NCI-H2107 treated with DMSO at 0.1 percent for 48 hours (cell line): ENCODE results near the gene PPDPF.

Source experiments
- DNase-seq: peaks from one replicate; lab custom pipeline; 2025; ENCODE audit not compliant: unreplicated experiment; lab: John Stamatoyannopoulos, UW

The PPDPF gene

DNA sequence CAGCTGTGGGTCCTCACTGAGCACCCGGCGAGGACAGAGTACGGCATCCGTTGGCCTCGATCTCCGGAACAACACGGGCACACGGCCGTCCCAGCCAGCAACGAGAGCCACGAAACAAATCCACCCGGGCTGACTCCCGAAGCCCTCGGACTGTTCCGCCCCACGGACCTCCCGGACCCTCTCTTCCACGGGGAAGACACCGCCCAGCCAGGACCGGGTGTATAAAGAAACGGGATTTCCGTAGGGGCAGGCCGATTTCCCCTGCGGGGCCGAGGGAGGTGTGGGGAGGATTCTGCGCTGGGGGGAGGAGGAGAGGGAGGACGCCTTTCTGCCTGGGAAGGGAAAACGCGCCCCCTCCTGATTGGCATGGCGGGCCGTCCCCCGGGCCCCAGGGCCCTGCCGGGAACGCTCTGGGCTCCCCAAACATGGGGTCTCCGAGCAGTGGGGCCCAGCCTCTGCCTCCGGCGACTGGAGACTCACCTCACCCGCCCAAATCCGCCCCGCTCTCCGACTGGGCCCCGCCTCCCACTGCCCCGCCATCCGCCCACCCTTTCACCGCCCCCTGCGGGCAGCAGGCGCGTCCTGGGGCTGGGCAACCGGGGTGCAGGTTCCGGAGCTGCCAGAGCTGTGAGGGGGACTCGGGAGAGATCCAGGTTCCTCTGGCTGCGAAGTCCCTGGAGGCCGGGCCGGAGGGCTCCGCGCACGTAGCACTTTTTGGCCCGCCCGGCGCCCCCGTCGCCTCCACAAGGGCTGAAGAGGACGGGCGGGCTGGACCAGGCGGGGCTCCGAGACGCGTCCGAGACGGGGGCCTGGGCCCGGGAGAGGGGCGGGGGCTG is 679 bp upstream of the PPDPF start:
- no peak for DNase-seq

DNA sequence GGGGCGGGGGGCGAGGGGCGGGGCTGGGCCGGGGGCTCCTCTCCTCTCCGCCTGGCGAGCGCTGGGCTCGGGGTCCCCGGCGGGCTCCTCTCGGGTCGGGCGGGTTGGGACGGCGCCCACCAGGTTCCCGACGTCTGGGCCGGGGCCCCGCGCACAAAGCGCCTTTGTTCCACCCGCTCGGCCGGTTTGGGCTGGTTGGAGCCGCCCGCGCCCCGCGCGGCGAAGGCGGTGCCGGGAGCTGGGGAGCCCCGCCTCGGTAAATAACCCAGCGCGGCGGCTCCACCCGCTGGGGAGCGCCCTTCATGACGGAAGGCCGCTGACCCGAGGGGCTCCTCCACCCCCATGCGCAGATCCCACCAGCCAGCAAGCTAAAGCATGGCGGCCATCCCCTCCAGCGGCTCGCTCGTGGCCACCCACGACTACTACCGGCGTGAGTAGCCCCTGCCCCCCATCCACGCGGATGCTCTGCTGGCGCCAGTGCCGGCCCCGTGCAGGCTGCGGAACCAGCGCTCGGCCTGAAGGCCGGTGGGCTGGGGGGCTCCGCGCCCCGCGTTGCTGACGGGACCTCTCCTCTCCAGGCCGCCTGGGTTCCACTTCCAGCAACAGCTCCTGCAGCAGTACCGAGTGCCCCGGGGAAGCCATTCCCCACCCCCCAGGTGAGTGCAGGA is 503 bp downstream of the PPDPF start:
- DNase-seq, result no peak

DNA sequence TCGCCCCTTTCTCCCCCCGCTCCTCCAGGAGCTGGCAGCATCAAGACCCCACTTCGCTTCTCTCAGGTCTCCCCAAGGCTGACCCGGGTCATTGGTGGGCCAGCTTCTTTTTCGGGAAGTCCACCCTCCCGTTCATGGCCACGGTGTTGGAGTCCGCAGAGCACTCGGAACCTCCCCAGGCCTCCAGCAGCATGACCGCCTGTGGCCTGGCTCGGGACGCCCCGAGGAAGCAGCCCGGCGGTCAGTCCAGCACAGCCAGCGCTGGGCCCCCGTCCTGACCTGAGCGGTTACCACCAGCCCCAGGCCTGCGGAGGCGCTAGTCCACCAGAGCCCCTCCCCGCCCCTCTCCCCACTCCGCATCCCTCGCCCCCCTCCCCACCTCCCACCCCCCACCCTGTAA is 1.0 kb downstream of the PPDPF start:
- DNase-seq, result no peak

DNA sequence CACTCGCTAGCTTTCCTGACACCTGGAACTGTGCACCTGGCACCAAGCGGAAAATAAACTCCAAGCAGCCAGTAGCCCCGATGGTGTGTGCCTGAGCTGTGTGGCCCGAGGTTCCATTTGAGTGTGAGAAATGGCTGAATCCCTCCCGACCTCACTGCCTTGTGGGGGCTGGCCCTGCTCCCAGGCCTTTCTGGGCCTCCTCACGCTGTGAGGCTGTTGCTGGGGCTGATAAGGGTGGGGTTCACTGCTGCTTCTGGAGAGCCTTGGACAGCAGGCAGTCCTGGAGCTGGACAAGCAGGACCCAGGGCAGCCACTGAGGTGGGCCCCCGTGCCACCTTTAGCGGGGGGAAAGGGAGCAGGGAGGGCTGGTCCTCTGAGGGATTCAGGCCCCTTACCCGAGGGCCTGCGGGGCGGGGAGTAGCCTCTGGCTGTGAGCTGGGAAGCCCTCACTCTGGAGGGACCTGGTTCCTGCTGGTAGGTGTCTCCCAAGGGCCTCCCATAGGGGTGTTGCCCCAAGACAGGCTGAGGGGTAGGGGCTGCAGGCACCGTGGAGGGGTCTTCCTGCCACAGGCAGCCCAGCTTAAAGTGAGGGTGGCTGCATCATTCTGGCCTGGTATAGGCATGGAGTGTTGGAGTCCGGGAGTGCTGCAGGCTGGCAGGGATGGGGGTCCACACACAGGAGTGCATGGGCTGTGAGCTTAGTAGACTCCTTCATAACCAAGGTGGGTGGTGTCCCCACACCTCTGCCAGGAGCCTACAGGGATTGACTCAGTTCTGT is 1.7 kb downstream of the PPDPF start:
- DNase-seq, result no peak

DNA sequence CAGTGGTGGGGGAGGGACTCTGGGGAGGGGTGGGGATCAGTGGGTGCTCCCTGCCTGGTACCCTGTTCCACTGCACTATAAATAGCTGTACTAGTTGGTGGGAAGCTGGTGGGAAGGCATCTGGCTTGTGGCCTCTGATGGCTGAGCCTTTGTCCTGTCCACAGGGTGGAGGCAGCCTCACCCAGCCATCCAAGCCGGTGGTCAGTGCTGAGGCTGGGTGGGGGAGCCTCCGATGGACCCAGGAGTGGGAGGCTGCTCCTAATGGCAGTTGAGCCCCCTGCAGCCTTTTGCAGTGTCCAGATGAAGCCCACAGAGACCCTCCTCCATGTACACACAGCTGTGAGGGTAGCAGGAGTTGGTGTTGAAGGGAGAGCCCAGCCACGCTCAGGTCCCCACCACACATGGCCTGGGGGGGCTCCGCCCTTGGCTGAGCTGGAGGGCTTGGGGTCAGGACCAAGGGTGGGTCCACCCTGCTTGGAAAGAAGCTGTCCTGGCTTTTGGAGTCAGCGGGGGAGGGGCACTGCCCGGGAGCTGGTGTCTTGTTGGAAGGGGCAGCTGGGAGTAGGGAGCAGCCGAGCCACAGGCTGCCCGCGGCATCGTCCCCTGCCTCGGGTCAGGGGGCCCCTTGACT is 2.5 kb downstream of the PPDPF start:
- no peak for DNase-seq

DNA sequence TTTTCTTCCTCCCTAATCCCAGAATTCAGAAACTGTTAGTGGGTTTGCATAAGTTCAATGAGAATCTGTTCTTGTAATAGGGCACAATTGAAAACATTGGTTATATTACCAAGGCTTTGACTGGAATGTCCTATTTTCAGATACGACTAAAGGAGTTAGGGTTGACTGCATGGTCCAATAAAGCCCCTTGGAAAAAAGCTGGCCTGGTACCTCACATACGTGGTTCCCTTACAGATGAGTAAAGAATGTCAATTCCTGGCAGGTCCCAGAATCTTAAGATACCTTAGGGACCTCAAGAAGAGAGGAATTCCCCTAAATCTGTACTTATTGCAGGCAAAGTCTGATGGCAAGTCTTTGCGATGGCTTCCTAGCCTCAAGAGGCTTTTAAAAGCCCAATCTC is 4.6 kb downstream of the PPDPF start:
- no peak for DNase-seq

DNA sequence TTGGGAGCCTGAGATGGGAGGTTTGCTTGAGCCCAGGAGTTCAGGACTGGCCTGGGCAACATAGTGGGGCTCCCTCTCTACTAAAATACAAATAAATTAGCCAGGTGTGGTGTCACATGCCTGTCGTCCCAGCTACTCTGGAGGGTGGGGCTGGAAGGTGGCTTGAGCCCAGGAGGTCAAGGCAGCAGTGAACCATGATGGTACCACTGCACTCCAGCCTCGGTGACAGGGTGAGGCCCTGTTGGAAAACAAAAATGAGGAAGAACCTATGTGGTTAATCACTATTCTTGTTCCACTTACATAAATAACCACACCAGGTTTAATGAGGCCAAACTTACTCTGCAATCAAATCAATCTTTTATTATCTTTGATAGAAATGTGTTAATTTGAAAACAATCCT is 5.4 kb downstream of the PPDPF start:
- no peak for DNase-seq

DNA sequence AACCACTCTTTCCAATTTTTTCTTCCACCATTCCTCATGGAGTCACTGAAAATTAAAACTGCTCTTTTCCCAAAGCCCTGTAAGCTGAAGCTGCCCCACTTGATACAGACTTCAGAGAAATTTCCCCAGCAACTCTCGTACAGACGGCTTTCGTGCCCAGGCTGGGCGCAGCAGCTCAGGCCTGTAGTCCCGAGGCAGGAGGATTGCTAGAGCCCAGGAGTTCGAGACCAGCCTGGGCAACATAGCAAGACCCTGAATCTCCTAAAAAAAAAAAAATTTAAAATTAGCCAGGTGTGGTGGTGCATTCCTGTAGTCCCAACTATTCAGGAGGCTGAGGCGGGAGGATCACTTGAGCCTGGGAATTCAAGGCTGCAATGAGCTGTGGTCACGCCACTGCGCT is 6.6 kb downstream of the PPDPF start:
- no peak for DNase-seq

DNA sequence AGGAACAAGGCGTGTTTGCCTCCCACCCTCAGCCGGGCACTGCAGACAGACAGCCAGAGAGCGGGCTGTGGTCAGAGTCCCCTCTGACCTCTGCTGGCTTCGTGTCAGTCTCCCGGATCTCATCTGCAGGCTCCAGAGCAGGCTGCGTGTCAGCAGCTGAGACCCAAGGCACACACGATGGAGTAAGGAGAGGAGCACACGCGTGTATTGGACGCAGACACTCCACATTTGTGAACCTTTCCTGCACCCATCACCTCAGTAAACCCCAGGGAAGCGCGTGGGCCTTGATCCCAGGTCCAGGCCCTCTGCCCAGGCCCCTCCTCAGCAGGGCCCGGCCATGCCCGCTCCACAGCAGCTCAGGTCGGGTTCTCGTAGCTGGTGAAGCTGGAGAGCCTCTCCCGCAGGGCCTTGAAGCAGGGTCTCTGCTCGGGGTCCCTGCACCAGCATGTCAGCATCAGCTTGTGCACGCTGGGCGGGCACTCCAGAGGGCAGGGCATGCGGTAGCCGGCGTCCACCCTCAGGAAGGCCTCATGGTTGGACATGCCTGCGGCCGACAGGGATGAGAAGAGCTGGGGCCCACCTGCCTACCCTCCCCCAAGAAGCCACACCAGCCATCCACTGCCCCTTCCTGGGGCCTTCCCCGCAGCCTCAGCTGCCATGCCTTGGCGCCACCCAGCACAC is 8.8 kb downstream of the PPDPF start:
- no peak for DNase-seq

DNA sequence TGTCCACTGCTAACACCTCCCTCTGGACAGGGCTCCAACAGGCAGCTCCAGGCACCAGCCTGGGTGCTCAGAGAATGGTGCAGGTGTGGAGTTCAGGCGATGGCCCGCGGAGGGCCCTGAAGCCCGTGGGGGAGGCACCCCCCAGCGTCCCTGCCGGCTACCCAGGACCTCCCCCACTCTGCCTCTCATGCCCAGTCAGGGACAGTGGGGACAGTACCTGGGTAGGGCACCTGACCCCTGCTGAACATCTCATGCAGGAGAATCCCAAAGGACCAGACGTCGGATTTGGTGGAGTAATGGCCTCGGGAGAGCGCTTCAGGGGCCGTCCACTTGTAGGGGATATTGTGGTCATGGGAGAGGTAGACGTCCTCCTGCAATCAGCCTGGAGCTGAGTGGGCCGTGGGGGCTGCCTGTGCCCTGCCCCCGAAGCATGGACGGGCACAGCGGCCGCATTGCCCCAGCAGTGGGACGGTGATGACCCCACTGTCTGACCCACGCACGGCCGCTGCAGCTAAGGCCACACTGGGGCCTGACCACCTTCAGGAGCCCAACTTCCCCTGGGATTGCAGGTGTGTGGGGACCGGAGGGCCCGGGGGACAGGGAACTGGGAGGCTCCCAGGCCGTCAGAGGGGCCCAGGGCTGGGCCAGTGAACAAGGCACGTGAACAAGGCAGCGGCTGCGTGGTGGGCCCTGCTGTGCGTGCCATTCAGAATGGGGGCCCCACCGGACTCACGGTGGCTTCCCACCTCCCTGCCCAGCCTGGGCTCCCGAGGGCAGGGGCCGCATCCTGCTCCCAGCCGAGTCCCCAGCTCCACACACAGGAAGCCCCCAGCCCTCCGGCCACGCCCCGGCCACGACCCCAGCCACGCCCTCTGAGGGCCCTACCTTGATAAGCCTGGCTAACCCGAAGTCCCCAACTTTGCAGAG is 9.6 kb downstream of the PPDPF start:
- DNase-seq, result no peak

DNA sequence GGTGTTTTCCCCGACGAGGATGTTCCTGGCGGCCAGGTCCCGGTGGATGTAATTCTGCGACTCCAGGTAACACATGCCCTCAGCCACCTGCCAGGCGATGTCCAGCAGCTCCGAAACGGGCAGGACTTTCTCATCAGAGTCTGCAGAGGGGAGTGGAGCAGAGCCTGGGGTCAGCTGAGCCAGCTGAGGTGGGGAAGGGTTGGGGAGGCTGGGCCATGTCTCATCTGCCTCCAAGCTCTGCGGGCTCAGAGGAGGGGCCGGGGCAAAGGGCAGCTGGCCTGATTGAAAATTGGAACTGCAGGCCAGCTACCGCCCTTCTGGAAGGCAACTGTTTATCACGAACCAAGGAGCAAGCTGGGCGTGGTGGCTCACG is 10.2 kb downstream of the PPDPF start:
- no peak for DNase-seq

DNA sequence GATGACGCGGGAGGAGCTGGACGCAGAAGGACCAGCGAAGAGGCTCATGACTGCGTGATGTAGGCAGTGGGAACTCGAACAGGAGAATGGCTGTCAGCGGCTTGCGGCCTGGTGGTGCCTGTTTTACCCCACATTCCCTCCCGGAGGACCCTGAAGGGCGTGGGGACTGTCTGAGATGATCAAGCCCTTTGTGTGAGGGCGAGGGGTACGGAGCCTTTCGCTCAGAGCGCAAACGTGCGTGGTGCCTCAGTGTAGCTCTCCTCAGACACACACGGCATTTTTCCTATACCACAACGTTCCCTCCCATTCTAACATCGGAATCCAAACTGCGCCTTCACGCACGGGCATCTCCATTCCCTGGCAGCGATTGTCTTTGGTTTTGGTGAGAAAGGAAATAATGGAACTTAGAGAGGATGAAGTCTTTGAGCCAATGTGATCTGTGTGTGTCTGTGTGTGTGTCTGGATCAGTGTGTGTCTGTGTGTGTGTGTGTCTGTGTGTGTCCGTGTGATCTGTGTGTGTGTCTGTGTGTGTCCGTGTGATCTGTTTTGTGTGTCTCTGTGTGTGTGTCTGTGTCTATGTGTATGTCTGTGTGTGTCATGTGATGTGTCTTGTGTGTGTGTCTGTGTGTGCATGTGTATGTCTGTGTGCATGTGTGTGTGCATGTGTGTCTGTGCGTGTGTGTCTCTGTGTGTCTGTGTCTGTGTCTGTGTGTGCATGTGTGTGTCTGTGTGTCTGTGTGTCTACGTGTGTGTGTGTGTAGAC is 11.3 kb downstream of the PPDPF start:
- DNase-seq, result no peak

DNA sequence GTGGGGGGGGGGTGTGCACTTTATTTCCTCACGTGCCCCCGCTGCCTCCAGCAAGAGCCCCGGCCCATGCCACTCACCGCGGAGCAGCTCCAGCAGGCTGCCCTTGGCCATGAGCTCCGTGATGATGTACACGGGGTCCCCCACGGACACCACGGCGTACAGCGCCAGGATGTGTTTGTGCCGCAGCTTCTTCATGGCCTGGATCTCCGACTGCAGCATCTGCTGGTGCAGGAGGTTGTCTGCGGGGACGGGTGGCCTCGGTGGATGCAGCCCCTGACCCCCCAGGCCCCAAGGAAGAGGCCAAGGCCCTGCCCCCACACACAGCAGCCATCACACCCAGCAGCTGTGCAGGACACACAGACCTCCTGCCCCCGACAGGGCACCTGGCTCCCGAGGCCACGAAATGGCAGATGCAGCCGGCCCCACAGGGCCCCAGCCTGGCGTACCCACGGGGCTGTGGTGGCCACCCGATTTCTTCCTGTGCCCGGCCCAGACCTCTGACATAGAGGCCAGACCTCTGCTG is 11.9 kb downstream of the PPDPF start:
- DNase-seq, result no peak

DNA sequence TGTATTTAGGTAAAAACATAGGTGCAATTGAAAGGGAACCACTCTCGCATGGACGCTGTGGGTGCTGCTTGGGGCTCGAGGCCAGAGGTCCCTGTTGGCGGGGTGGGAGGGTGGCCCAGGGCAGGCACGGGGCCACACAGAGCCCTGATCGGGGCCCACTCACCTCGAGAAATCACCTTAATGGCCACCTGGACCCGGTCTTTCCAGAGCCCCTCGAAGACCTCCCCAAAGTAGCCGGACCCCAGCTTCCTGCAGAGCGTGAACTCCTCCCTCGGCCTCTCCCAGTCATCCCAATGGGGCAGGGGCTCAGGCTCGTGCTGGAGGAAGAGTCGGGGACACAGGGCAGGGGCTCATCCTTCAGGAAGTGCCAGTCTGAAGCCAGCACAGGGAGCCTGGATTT is 12.8 kb downstream of the PPDPF start:
- DNase-seq, result no peak

DNA sequence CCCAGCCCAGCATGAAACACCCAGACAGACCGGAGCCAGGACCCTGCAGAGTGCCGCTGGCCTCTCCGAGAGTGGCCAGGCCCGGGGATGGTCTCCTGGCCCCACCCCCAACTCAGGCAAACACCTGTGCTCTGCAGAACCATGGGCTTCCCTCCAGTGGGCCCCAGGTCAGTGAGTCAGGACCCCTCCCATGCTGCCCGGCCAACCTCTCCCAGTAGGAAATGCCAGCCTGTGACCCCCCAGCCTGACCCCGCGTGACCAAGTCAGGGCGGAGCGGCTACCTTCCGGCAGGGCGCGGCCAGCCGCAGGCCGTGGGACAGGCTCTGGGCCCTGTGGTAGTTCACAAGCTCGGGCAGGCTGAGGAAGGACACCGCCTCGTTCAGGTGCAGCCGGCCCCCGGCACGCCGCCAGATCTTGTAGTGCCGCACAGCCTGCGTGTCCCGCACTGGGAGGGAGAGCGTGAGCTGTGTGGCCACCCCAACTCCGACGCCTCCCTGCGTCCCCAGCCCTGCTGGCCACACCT is 13.4 kb downstream of the PPDPF start:
- no peak for DNase-seq

DNA sequence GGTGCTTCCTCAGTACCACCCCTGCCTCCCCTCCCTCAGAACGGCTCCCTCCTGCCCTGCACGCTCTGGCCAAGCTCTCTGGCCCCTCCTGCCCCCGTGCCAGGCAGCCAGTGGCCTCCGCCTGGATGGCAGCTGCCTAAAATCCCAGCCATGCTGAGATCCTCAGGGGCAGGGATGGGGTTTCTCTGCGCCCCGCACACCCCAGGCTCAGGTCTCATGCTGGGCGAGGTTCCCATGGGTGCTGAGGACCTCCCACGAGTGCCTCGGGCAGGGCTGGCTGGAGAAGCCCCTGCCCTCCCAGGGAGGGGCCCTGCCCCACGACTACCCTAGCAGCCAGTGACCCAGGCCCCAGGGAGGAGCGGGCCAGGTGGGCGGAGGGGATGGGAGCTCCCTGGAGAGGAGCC is 13.9 kb downstream of the PPDPF start:
- no peak for DNase-seq

DNA sequence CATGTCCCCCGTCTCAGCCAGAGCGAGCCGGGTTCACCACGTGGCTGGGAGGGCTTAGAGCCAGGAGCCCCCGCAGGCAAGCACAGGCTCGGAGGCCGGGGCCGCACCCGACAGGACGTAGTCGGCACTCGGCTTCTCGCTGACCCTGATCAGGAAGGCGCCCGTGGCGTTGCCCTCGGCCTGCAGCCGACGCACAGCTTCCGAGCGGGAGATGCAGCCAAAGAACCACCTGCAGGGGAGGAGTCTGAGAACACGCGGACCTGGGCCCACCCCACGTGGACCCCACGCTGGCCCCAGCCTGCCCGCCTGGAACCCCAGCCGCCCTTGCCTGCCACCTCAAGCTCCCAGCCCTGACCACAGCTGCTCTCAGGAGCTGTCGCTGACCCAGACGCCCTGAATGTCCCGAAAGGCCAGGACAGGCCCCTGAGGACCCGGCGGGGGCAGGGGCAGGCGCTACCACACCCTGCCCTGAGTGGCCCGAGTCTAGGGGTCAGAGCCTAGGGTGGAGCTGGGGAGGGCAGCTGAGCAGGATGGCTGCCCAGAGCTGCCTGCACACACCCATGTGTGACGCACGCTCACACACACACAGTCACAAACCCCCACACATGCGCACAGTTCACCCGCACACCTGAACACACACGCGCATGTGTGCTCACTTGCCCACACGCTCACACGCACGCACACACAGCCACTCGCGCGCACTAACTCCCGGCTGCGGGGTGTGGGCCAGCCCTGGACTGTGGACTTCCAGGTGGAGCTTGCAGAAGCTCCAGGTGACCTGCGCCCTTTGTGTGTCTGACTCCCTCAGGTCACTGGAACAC is 14.5 kb downstream of the PPDPF start:
- no peak for DNase-seq
